Loucy (cell line): ENCODE data around the gene ENTREP3.

Experiments used
- H2AFZ ChIP-seq: fragments of 200-600 bp; sonication (generic); 2 replicates; pipeline ENCODE4 v1.6.0; 2016; ENCODE audit warnings: antibody characterized with exemption, mild to moderate bottlenecking, low read length, moderate library complexity
- H3F3A ChIP-seq: fragments of 200-600 bp; 2 replicates; pipeline ENCODE4 v1.6.0; 2016; ENCODE audit warnings: antibody characterized with exemption, low read depth, mild to moderate bottlenecking
- H3K27me3 ChIP-seq: fragments of 200-600 bp; sonication (generic); 2 replicates; pipeline ENCODE4 v1.6.1; 2014; ENCODE audit warnings: low read length, mild to moderate bottlenecking; ENCODE audit not compliant: insufficient read depth, poor library complexity, severe bottlenecking
- H3K36me3 ChIP-seq: fragments of 200-600 bp; sonication (generic); 2 replicates; pipeline ENCODE4 v1.6.1; 2016; ENCODE audit warnings: low read length; ENCODE audit not compliant: insufficient read depth
- H3K4me1 ChIP-seq: fragments of 200-600 bp; sonication (generic); 2 replicates; pipeline ENCODE4 v1.5.1; 2014; ENCODE audit warnings: low read length, mild to moderate bottlenecking; ENCODE audit not compliant: insufficient read depth, poor library complexity, severe bottlenecking
- H3K4me2 ChIP-seq: fragments of 200-600 bp; sonication (generic); 2 replicates; pipeline ENCODE4 v1.6.0; 2014; ENCODE audit warnings: antibody characterized with exemption, low read length, low read depth, mild to moderate bottlenecking; ENCODE audit not compliant: poor library complexity, severe bottlenecking
- H3K4me3 ChIP-seq: fragments of 200-600 bp; sonication (generic); 2 replicates; pipeline ENCODE4 v1.5.1; 2014; ENCODE audit warnings: low read length, mild to moderate bottlenecking, mixed read lengths; ENCODE audit not compliant: poor library complexity, severe bottlenecking
- H3K79me2 ChIP-seq: fragments of 200-600 bp; sonication (generic); 2 replicates; pipeline ENCODE4 v1.6.1; 2014; ENCODE audit warnings: low read length; ENCODE audit not compliant: insufficient read depth
- H3K9ac ChIP-seq: fragments of 200-600 bp; sonication (generic); 2 replicates; pipeline ENCODE4 v1.6.0; 2014; ENCODE audit warnings: mild to moderate bottlenecking, low read depth, low read length, moderate library complexity; ENCODE audit not compliant: poor library complexity, severe bottlenecking
- H3K9me2 ChIP-seq: fragments of 200-600 bp; sonication (generic); replicated peaks from 2 replicates; pipeline ENCODE4 v1.6.1; 2016; ENCODE audit warnings: low read depth, low read length, mixed read lengths
- H3K9me3 ChIP-seq: fragments of 200-600 bp; sonication (generic); 2 replicates; pipeline ENCODE4 v1.6.1; 2014; ENCODE audit warnings: mild to moderate bottlenecking, antibody characterized with exemption, low read length, low read depth; ENCODE audit not compliant: insufficient read depth
- H4K20me1 ChIP-seq: fragments of 200-600 bp; sonication (generic); 2 replicates; pipeline ENCODE4 v1.6.0; 2014; ENCODE audit warnings: antibody characterized with exemption, low read length, mild to moderate bottlenecking; ENCODE audit not compliant: insufficient read depth, poor library complexity, severe bottlenecking
- EZH2phosphoT487 ChIP-seq: fragments of 200-600 bp; IDR thresholded peaks from 2 replicates; pipeline ENCODE4 v1.6.1; 2018; ENCODE audit warnings: antibody characterized with exemption, mild to moderate bottlenecking, moderate library complexity, borderline replicate concordance
- TF ChIP-seq, protein P1 (sequence below): fragments of 200-600 bp; sonication (generic); conservative IDR thresholded peaks from 2 replicates; pipeline ENCODE4 v1.5.1; 2014; ENCODE audit warnings: mild to moderate bottlenecking, antibody characterized with exemption, low read length

The ENTREP3 gene

DNA sequence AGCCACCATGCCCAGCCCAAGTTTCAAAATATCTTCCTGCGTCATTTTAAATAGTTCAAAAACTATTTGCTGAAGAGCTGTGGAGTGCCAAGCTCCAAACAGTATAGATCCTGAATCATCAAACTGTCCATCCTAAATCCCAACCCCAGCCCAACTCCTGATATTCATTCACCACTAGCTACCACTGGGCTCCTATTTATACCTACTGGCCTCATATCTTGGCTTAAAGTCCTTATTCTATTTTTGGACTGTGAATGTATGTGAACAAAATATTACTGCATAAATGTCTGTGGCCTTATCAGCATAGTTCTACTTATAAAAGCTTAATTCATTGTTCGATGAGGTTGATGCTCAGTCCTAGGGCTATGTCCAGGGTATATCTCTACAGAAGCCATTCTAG is 12.1 kb upstream of the ENTREP3 start:
- Histone ChIP-seq H3K9me3 (no peaks in the 10 kb centered on the region), H3K9ac (no peak overlapping the region), H3K4me3 (no peak overlapping the region), H3K9me2 (no peaks in the 10 kb centered on the region), H3K27me3 (no peaks in the 10 kb centered on the region), H3K4me2 (no peak overlapping the region), H4K20me1 (peaks cover 20% of the 10 kb centered on the region), H3K79me2 (peaks cover 48% of the 10 kb centered on the region), H3K4me1 (peaks cover 15% of the 10 kb centered on the region), H3K36me3 (peaks cover 77% of the 10 kb centered on the region), H2AFZ (no peak overlapping the region), H3F3A (peaks cover 9% of the 10 kb centered on the region; the same call in 1 of the 2 replicates)
- TF ChIP-seq, protein P1, sequence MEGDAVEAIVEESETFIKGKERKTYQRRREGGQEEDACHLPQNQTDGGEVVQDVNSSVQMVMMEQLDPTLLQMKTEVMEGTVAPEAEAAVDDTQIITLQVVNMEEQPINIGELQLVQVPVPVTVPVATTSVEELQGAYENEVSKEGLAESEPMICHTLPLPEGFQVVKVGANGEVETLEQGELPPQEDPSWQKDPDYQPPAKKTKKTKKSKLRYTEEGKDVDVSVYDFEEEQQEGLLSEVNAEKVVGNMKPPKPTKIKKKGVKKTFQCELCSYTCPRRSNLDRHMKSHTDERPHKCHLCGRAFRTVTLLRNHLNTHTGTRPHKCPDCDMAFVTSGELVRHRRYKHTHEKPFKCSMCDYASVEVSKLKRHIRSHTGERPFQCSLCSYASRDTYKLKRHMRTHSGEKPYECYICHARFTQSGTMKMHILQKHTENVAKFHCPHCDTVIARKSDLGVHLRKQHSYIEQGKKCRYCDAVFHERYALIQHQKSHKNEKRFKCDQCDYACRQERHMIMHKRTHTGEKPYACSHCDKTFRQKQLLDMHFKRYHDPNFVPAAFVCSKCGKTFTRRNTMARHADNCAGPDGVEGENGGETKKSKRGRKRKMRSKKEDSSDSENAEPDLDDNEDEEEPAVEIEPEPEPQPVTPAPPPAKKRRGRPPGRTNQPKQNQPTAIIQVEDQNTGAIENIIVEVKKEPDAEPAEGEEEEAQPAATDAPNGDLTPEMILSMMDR = no peak
- no peak for TF ChIP-seq EZH2phosphoT487

DNA sequence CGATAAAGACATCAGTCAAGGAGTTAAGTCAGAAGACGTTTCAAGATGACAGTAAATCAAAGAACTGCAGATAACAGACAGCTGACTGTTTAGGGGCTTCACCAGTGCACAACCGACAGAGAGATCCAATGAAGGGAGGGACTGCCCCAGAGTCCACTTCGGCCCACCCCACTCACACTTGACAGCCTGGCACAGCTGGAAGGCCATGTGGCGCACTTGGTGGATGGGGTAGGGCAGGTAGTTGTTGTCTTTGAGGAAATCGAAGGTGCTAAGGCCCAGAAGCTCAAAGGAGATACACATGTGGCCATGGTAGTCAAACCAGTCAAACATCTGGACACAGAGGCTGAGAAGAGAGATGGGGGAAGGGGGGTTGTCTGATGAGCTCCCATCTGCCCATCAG is 11.3 kb upstream of the ENTREP3 start:
- Histone ChIP-seq H3K9me2 (no peaks in the 10 kb centered on the region), H3K9me3 (no peaks in the 10 kb centered on the region), H3K4me1 (peaks cover 7% of the 10 kb centered on the region), H3K36me3 (peaks cover 77% of the 10 kb centered on the region), H3K27me3 (no peaks in the 10 kb centered on the region), H3F3A (peaks cover 9% of the 10 kb centered on the region; the same call in 1 of the 2 replicates), H2AFZ (no peak overlapping the region), H3K79me2 (peaks cover 45% of the 10 kb centered on the region), H4K20me1 (peaks cover 16% of the 10 kb centered on the region), H3K4me3 (no peak overlapping the region), H3K9ac (no peak overlapping the region), H3K4me2 (no peak overlapping the region)
- TF ChIP-seq, protein P1 = no peak
- no peak for TF ChIP-seq EZH2phosphoT487

DNA sequence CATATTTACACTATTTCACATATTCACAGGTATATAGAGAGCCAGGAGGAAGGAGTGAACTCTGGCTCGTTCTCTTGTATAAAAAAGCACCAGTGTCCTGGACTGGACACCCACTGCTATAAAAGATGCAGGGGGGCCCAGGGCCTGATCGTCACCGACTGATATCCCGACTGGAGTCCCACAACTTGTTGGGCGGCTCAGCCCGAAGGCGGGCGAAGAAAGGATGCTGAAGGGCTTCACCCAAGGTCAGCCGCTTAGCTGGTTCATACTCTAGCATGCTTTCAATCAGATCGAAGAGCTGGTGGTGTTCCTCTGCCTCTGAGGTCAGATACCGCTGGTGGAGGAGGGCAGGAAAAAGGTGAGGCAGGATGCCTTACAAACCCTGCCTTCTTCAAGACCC is 7.8 kb upstream of the ENTREP3 start:
- Histone ChIP-seq H3K4me2 (peak overlapping the region; percentile 97), H3K9me2 (no peaks in the 10 kb centered on the region), H3K27me3 (no peaks in the 10 kb centered on the region), H3K9me3 (no peaks in the 10 kb centered on the region), H4K20me1 (peaks cover 9% of the 10 kb centered on the region), H3K4me3 (no peak overlapping the region), H3K9ac (no peak overlapping the region), H3K4me1 (peaks cover 16% of the 10 kb centered on the region), H3F3A (peaks cover 9% of the 10 kb centered on the region; the same call in 1 of the 2 replicates), H3K36me3 (peaks cover 55% of the 10 kb centered on the region), H2AFZ (no peak overlapping the region), H3K79me2 (peaks cover 27% of the 10 kb centered on the region)
- no peak for TF ChIP-seq EZH2phosphoT487
- TF ChIP-seq, protein P1 = no peak
